Upper lobe of left lung (tissue), 6 donors: ENCODE measurements around the gene DTX1. TPM values are rescaled to one million over a fixed set of nuclear protein-coding genes. Genes with fewer than 3 reads are reported as not detected.

Source experiments
- ATAC-seq, 2 donors: fragments of 200-7000 bp; cut with Tn5 transposase; one replicate each; pipeline ENCODE4 v1.9.1; 2022; ENCODE audit warnings: mild to moderate bottlenecking in 2 of 2, moderate library complexity in 2 of 2; ENCODE audit not compliant: low FRiP score in 2 of 2
- DNase-seq, 2 donors: peaks; one replicate each; pipeline ENCODE4 v3.0.0-alpha.2; 2019 to 2020
- H3K27ac ChIP-seq, 4 donors: fragments of 200-600 bp; sonication (generic); one replicate each; pipeline ENCODE4 v1.5.1; 2016 to 2019
- H3K27me3 ChIP-seq, 4 donors: fragments of 200-600 bp; sonication (generic); one replicate each; pipeline ENCODE4 v1.5.1; 2017 to 2019
- H3K36me3 ChIP-seq, 4 donors: fragments of 200-600 bp; sonication (generic); one replicate each; pipeline ENCODE4 v1.5.1; 2016 to 2019
- H3K4me1 ChIP-seq, 4 donors: fragments of 200-600 bp; sonication (generic); one replicate each; pipeline ENCODE4 v1.5.1; 2018 to 2019
- H3K4me3 ChIP-seq, 4 donors: fragments of 200-600 bp; sonication (generic); one replicate each; pipeline ENCODE4 v1.5.1; 2017 to 2019; ENCODE audit warnings: mild to moderate bottlenecking in 2 of 4, moderate library complexity in 1 of 4
- H3K9me3 ChIP-seq, 4 donors: fragments of 200-600 bp; sonication (generic); one replicate each; pipeline ENCODE4 v1.5.1; 2018 to 2019
- EP300 ChIP-seq, 4 donors: sonication (generic); formaldehyde crosslinking; IDR thresholded peaks; one replicate each; pipeline ENCODE4 v1.5.1; 2017; ENCODE audit warnings: antibody characterized with exemption in 4 of 4, control low read depth in 2 of 4
- POLR2A ChIP-seq, 4 donors: fragments of 450-650 bp; IDR thresholded peaks; one replicate each; pipeline ENCODE4 v1.5.1; 2016 to 2017; ENCODE audit warnings: antibody characterized with exemption in 4 of 4, mild to moderate bottlenecking in 2 of 4
- POLR2AphosphoS5 ChIP-seq, 2 donors: sonication (generic); formaldehyde crosslinking; IDR thresholded peaks; one replicate each; pipeline ENCODE4 v1.5.1; 2017; ENCODE audit warnings: antibody characterized with exemption in 2 of 2
- WGBS, 2 donors: methylation state at CpG; one replicate each; pipeline ENCODE4 v1.1.5; 2017 to 2018; 5-methylcytosine and 5-hydroxymethylcytosine counted together
- total RNA-seq, 6 donors: library from RNA; depleted of rRNA in 4 of 6; stranded (reverse); fragments of >200 nt in 4 of 6; gene quantifications; one replicate each; pipeline versions ENCODE4 v1.1.0 to v1.2.1, GENCODE V29; 2016 to 2021
- TF ChIP-seq, protein P1 (sequence below), 6 experiments: fragments of 450-650 bp in 4 of 6; fragments of 200-600 bp in 2 of 6; sonication (generic) in 2 of 6; IDR thresholded peaks; one replicate each; pipeline ENCODE4 v1.5.1; 2016 to 2019; ENCODE audit warnings: antibody characterized with exemption in 6 of 6
- donor health status: DM: no; HTN: no; CAD: no; lungs with moderate emphysema.
- donor health status: DM: no; HTN: yes; CAD: no; lungs with severe emphysema.

Gene DTX1
- total RNA-seq, 6 donors from 2014 or later: under 0.01 to 7.0 (median 3.6) TPM

DNA sequence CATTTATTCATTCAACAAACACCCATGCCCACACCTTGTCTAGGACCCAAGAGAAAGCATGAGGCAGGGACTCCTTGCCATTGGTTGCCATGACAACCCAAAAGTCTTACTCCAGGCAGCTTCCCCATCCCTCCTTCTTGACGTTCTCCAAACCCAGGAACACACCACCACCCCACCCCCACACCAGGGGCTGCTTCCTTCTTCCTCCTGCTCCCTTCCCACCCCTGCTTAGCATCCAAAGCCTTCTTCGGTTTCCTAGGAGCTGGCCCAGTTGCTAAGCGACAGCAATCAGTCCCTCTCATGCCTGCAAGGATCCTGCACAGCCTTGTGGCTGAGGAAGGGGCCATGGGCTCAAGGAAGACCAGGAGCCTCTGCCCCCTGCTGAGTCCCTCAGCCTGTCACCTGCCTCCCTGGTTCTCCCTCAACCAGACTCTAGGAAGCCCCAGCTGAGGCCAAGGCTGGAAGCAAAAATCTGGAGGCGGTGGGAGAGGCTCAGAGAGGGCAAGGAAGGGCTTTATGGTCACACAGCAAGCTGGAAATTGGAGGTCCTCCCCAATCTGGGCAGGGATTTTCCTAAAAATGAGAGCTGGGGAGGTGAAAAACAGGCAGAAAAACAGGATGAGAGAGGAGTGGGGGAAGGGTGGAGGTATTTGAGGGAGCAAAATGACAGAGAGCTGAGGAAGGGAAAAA is 63.6 kb downstream of the DTX1 start:
- DNase-seq (no peak), ATAC-seq (no peak)
- Histone ChIP-seq H3K27ac (no peak overlapping the region), H3K4me3 (no peak overlapping the region), H3K36me3 (no peaks in the 10 kb centered on the region), H3K9me3 (peaks cover 0 to 9% (median 4%) of the 10 kb centered on the region in 4 donors), H3K4me1 (no peaks in the 10 kb centered on the region), H3K27me3 (no peaks in the 10 kb centered on the region)
- TF ChIP-seq POLR2AphosphoS5 (IDR thresholded peaks at IDR 0.05): no peak
- no peak for TF ChIP-seq EP300 (IDR thresholded peaks at IDR 0.05)
- TF ChIP-seq, protein P1, sequence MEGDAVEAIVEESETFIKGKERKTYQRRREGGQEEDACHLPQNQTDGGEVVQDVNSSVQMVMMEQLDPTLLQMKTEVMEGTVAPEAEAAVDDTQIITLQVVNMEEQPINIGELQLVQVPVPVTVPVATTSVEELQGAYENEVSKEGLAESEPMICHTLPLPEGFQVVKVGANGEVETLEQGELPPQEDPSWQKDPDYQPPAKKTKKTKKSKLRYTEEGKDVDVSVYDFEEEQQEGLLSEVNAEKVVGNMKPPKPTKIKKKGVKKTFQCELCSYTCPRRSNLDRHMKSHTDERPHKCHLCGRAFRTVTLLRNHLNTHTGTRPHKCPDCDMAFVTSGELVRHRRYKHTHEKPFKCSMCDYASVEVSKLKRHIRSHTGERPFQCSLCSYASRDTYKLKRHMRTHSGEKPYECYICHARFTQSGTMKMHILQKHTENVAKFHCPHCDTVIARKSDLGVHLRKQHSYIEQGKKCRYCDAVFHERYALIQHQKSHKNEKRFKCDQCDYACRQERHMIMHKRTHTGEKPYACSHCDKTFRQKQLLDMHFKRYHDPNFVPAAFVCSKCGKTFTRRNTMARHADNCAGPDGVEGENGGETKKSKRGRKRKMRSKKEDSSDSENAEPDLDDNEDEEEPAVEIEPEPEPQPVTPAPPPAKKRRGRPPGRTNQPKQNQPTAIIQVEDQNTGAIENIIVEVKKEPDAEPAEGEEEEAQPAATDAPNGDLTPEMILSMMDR (IDR thresholded peaks at IDR 0.05): no peak
- TF ChIP-seq POLR2A (IDR thresholded peaks at IDR 0.05): no peak
- 37 to 43% methylated on average over 4 of the region's 4 CpGs for WGBS, 2 donors

DNA sequence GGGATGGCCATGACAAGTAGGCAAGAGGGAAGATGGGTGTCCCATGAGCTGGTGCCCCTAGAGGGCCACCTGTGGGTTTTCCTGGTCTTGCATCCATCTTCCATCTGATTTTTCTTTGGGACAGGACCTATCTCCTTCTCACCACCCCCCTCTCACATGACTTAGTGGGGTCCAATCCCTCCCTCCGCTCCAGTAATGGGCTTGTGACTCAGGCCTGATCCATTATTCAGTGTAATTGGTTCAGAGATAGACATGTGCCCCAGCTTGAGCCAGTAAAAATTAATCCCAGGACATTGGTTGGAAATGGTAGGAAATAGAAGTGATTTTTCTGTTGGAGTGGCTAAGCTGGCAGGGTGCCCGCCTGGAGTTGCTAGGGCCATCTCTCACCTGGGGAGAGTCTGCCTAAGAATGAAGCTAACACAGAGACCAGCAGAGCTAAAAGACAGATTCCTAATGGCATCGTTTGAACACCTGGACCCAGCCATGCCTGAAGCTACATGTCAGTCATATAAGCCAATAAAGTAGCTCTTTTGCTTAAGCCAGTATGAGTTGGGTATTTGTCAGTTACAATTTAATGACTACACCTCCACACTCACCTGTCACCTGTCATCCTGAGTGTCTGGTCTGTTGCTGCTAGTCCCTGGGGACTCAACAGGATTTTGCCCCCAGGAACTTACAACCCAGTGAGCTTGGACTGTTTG is 64.3 kb downstream of the DTX1 start:
- no peak for ATAC-seq
- H3K9me3 ChIP-seq: peaks cover 0 to 9% (median 4%) of the 10 kb centered on the region in 4 donors
- WGBS, 2 donors: 78 to 86% methylated on average over 3 of the region's 3 CpGs
- TF ChIP-seq POLR2AphosphoS5 (IDR thresholded peaks at IDR 0.05) (no peak), EP300 (IDR thresholded peaks at IDR 0.05) (no peak)
- no peak overlapping the region for H3K4me3 ChIP-seq
- no peaks in the 10 kb centered on the region for H3K36me3 ChIP-seq
- no peak for DNase-seq
- no peaks in the 10 kb centered on the region for H3K4me1 ChIP-seq
- H3K27ac ChIP-seq: no peak overlapping the region
- H3K27me3 ChIP-seq: no peaks in the 10 kb centered on the region

DNA sequence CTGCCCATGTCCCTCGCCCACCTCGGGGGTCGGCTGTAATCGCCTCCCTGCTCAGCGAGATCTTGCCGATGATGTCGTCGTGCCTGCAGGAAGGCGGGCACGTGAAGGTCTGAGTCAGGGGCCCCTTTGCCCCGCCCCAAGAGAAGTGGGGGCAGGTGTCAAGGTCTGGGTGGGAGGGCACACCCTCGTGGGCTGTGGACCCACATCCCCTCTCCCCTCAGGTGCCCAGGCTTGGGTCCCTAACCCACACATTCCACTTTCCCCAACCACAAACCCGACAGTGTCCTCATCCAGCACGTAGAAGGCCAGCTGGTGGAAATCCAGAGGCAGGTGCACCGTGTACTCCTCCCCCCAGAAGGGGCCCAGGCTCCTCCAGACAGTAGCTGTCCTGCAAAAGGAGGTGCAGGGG is 71.3 kb downstream of the DTX1 start:
- Histone ChIP-seq H3K27me3 (no peaks in the 10 kb centered on the region), H3K4me1 (no peaks in the 10 kb centered on the region), H3K4me3 (no peak overlapping the region), H3K9me3 (peaks cover 0 to 8% (median 4%) of the 10 kb centered on the region in 4 donors), H3K27ac (no peak overlapping the region), H3K36me3 (no peaks in the 10 kb centered on the region)
- 25 to 35% methylated on average over 9 to 15 of the region's 15 CpGs for WGBS, 2 donors
- no peak for ATAC-seq
- TF ChIP-seq EP300 (IDR thresholded peaks at IDR 0.05) (no peak), POLR2AphosphoS5 (IDR thresholded peaks at IDR 0.05) (no peak)
- TF ChIP-seq, protein P1 (IDR thresholded peaks at IDR 0.05): no peak
- no peak for DNase-seq

DNA sequence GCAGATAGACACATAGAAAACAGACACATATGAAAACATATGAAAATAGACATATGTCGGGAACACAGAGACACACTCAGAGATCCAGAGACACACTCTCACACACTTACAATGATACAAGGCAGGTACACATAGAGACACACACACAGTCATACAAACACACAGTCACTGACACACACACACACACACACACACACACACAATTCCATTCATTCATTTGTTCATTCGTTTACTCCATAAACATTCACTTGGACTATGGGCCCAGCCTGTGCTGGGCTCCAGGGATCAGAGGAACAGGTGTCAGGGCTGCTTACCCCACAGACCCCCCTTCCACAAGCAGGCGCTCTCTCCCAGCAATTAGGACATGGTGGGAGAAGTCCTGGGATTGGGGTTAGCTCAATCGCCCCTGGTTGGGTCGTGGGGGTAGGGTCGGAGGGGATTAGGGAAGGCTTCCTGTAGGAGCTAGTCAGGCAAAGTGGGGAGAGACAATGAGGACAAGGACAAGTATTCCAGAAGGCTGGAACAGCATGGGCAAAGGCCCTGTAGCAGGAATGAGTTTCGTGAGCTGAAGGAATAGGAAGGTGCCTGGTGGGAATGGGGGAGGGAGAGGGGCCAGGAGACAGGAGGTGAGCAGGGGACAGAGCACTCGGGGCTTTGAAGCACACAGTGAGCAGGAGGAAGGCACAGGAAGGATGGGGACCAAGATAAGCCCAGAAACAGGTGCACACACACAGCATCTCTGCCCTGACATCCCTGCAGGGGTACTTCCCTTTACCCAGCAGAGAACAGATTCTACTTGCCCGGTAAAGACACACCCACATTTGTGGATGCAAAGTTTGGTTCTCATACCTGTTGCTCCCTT is 72.5 kb downstream of the DTX1 start:
- no peak overlapping the region for H3K4me3 ChIP-seq
- TF ChIP-seq, protein P1 (IDR thresholded peaks at IDR 0.05): no peak
- TF ChIP-seq EP300 (IDR thresholded peaks at IDR 0.05): no peak
- TF ChIP-seq POLR2A (IDR thresholded peaks at IDR 0.05): no peak
- TF ChIP-seq POLR2AphosphoS5 (IDR thresholded peaks at IDR 0.05): no peak
- DNase-seq: no peak
- WGBS, 2 donors: 59 to 60% methylated on average over 9 of the region's 9 CpGs
- no peak overlapping the region for H3K27ac ChIP-seq
- ATAC-seq: no peak
- no peaks in the 10 kb centered on the region for H3K36me3 ChIP-seq
- H3K4me1 ChIP-seq: no peaks in the 10 kb centered on the region
- H3K27me3 ChIP-seq: no peaks in the 10 kb centered on the region
- H3K9me3 ChIP-seq: no peaks in the 10 kb centered on the region
